Fibroblast of peridontal ligament (primary cell): ENCODE results near the gene AMDHD2.
"Not testable (repeated sequence)": the region's sequence is repeated elsewhere in the genome, so short reads cannot be mapped to it uniquely, and the experiment has no call there.

Source experiments
- DNase-seq: peaks from one replicate; pipeline ENCODE4 v3.0.0-alpha.2; 2010; ENCODE audit errors: extremely low read depth

The AMDHD2 gene

DNA sequence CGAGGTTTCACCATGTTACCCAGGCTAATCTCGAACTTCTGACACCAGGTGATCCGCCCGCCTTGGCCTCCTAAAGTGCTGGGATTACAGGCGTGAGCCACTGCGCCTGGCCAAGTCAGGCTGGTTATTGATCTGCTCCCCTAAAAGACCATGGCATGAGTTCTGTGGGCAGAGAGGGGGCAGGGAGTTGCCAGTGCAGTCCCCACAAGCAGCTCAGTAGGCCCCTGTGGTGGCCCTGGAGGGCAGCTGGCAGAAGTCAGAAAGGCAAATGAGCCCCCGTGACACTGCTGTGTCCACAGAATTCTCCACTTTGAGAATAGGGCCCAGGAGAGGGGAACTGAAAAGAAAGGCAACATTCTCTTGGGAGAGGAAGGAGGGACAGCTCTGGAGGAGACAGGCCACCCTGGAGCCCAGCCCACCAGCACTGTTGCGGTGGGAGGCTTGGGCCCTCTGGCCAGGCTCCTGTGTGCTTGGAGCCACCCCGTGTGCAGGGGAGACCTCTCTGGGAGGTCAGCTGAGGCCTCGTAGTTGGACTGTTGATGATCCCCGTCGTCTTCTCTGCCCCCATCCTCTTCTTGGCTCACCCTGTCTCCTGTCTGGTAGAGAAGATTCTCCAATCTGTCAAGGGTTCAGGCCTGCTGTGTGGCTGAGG lies 2.1 kb upstream of the AMDHD2 start:
- no peak for DNase-seq

GRCh38 chr16:2518823-2519710 lies 1.1 kb upstream of the AMDHD2 start:
- DNase-seq: no peak

DNA sequence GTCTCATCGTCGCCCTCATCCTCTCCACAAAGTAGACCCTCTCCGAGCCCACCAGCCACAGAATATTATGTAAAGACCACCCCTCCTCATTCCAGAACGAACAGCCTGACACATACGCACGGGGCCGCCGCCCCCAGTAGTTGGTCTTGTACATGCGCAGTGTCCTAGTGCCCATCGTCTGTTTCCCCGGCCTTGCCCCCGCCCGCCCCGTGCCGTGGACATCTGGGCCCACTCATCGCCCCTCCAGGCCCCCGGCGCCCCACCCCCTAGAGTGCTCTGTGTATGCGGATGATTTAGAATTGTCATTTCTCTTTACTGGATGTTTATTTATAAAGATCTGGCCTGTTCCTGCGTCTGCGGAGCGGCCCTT lies 475 bp upstream of the AMDHD2 start:
- DNase-seq: no peak

DNA sequence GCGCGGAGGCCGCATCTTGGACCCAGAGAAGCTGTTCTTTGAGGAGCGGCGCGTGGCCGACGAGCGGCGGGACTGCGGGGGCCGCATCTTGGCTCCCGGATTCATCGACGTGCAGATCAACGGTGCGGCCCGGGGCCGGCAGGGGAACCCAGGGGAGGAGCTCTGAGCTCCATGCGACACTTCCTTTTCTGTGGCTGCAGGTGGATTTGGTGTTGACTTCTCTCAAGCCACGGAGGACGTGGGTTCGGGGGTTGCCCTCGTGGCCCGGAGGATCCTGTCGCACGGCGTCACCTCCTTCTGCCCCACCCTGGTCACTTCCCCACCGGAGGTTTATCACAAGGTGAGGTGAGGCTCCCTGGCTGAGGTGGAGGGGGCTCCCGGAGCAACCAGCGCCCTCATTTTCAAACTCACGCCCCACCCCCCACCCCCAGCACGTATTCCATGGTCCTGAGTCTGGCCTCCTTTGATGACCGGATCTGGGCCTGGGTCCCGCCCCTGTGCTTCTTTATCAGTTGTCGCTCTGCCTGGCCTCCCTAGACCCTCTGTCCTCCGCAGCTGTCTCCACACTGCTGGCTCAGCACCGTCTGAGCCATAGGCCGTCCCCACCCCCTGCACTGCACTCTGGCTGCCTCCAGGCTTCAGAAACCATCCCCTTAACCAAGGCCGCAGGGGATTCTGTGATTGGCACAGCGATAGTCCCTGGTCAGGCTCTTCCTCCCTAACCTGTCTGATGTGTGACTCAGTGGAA lies 787 bp downstream of the AMDHD2 start:
- DNase-seq: no peak

GRCh38 chr16:2523801-2524231 lies 3.6 kb downstream of the AMDHD2 start:
- DNase-seq: no peak

DNA sequence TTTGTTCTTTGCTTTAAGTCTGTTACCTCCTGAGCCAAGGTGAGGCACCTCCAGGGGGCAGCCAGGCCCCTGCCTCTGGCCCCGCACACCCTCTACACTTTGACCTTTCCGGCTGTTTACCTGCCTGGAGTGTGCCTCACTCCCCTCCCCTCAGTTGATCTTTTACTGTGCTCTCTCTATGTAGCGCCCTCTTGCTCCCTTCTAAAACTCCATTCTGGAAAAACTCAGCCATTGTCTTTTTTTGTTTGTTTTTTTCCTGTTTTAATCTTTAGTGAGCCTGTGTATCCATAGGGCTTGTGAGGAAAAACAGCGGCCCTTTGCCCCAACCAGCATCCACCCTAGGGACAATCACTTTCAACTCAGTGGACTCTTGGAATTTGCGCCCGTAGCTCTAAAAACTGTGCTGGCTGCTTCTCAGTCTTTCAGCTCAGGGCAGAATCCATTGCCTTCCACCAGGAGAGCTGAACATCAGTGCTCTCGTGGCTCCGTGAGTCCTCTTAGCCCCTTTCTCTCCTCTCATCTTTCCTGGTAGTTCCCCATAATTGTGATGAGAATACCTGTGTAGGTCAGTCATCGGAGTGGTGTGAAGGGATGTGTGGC lies 4.3 kb downstream of the AMDHD2 start:
- no peak for DNase-seq

GRCh38 chr16:2526135-2526534 lies 6.0 kb downstream of the AMDHD2 start:
- no peak for DNase-seq

DNA sequence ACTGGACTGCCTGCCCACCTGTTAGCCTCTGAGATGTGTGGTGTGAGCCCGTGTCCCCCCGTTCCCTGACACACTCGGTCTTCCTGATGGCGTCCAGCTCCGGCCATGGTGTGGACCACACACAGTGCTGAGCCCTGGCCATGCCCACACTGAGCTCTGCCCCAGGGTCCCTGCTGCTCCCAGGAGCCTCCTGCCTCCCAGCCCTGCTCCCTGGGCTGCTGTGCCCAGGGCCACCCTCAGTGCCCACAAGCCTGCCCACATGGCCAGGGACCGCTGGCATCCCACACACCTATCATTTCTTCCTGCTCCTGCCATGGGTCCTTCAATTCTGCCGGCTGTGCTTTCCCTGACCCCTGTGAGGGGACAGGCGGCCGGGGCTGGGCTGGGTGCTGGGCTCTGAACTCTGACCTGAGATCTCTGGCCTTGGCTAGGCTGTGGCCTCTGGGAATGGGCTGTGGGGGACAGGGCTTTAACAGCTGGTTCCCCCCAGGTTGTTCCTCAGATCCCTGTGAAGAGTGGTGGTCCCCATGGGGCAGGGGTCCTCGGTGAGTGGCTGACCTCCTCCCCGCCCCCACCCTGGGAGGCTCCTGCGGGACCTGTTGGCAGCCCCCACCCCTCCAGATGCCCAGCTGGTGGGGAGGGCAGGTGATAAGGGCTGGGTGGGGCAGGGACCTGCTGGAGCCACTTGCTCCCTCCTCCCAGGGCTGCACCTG lies 7.1 kb downstream of the AMDHD2 start:
- DNase-seq: no peak

GRCh38 chr16:2527784-2528100 lies 7.6 kb downstream of the AMDHD2 start:
- DNase-seq: no peak

DNA sequence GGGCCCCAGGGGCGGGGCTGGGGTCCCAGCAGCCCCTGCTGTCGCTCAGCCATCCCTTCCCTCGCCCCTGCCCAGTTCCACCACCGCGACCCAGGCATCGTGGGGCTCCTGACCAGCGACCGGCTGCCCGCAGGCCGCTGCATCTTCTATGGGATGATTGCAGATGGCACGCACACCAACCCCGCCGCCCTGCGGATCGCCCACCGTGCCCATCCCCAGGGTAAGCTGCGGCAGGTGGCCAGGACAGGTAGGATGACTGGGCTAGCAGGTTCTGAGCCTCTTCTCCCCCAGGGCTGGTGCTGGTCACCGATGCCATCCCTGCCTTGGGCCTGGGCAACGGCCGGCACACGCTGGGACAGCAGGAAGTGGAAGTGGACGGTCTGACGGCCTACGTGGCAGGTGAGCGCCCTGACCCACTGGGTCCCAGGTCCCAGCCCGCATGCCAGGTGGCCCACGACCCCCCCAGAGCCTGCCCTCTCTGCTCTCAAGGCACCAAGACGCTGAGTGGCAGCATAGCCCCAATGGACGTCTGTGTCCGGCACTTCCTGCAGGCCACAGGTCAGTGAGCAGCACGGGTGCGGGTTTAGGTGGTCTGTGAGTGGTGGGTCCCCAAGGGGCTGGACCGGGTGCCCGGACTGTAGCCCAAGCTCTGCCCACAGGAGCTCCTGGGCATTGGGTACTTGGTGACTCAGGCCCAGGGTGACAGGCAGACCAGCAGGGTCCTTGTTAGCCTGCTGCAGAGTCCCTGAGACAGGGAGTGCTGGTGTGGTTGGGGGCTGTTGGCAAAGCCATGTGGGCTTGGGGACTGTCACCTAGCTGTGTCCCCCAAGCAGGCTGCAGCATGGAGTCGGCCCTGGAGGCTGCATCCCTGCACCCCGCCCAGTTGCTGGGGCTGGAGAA lies 8.2 kb downstream of the AMDHD2 start:
- no peak for DNase-seq

DNA sequence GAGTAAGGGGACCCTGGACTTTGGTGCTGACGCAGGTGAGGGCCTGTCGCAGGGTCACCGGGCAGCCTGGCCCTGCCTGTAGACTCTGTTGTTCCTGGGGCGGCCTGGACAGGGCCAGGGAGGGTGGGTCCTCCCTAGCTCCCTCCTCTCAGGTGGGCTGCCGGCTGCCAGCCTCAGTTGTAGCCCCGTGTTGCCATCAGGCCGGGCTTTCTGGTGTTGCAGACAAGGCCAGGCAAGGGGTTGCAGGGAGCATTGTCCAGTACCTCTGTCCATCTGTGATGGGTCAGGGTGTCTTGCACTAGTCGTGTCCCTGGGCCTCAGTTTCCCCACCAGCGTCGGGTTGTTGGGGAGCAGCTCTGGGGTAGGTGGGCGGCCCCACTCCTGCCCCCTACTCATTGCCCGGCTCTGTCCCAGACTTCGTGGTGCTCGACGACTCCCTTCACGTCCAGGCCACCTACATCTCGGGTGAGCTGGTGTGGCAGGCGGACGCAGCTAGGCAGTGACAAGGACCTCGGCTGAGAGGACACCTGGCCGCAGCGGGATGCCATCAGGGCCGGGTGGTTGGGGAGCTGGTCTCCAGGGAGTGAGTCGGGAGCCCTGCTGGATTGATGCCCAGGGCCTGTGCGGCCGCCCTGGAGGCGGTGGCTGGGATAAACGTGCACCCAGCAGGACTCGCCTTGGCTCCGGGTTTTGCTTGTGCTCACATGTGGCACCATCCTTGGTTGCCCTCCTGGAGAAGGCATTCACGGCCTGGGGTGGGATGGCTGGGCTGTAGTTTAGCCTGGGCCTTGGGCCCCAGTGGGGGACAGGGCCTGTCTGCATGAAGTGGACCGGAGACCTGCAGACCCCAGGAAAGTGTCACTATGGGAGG lies 9.1 kb downstream of the AMDHD2 start:
- no peak for DNase-seq

GRCh38 chr16:2529961-2530628 lies 9.9 kb downstream of the AMDHD2 start:
- no peak for DNase-seq

DNA sequence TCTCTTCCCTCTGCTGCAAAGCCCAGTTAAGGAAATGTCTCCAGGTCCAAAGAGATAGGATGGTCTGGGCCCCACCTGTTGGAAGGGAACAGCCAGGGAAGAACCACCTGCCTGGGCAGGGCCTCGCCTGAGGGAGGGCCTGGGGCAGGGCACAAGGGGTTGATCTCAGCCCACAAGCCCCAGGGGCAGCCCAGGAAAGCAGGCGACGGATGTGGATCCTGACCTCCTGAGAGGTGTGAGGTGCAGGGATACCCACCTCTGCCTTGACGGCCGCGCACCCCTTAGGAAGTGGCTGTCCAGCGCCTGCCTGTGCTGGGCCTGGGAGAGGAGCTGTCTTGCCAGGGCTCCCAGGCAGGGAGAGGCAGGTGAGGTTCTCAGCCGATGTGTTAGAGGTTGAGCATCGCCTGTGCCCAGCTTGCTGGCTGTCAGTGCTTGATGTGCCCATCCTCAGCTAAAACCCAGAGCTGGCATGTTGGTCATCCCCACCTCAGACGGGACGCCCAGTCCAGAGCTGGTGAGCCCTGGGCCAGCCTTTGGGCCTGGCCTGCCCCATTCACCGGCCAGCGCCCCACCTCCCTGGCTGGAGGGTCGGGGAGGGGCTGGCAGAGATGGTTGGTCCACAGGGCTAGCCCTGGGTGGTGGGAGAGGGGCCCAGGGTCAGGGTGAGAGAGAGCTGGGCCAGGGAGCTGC lies 10.6 kb downstream of the AMDHD2 start:
- DNase-seq: no peak

GRCh38 chr16:2531371-2531695 lies 11.2 kb downstream of the AMDHD2 start, which contains the start of gene CEMP1:
CEMP1 (minus strand) TSS chr16:2531408; CDS start chr16:2531073, 335 bp downstream.
- DNase-seq: no peak

- DNase-seq: peak; percentile 94
Measured at GRCh38 chr16:2531696-2532493, 11.7 kb downstream of the AMDHD2 start.

GRCh38 chr16:2532494-2533141 lies 12.4 kb downstream of the AMDHD2 start:
- peak; percentile 46 for DNase-seq

DNA sequence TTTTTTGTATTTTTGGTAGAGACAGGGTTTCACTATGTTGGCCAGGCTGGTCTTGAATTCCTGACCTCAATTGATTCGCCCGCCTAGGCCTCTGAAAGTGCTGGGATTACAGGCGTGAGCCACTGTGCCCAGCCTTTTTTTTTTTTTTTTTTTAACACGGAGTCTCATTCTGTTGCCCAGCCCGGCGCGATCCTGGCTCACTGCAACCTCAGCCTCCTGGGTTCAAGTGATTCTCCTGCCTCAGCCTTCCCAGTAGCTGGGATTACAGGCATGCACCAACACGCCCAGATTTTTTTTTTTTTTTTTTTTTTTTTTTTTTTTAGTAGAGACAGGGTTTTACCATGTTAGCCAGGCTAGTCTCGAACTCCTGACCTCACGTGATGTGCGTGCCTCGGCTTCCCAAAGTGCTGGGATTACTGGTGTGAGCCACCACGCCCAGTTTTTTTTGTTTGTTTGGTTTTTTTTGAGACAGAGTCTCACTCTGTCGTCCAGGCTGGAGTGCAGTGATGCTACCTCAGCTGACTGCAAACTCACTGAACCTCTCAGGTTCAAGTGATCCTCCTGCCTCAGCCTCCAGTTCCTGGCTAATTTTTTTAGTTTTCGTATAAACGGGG lies 13.1 kb downstream of the AMDHD2 start:
- not testable (repeated sequence) for DNase-seq
